ENCODE results near the gene MAP3K21.

Gene MAP3K21

DNA sequence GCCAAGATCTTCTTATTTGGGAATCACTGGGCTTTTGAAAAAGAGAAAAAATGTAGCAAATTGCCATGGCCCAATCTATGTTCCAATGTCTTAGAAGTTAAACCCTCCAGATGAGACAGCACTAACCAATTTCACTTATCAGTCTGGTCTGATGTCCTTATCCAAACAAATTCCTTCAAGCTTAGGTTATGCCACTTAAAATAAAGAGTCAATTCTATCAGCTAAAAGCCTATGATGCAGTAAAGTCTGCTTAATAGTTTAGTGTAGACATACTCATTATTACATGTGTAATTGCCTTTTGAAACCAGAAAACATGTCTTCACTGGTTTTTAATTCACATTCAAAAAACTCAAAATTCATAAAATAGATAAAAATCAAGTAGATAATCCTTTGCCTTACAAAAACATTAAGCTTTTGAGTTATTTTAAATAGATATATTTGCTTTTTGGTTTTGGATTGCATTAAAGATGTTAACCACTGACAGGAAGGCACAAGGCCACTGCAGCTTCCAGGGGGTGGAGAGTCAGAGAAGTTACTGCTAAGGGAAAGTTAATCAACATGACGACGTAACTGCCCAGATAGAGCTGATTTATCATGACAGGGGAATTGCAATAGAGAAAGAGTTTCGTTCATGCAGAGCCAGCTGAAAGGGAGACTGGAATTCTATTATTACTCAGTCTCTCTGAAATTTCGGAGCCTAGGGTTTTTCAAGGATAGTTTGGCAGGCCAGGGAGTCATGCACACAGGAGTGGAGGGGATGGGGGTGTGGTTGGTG is 106.1 kb downstream of the MAP3K21 start:
- H3K9me3 ChIP-seq (ENCODE audit: control insufficient read depth, insufficient read depth, low read length), result no peaks in the 10 kb centered on the region
- H3K36me3 ChIP-seq (ENCODE audit: control insufficient read depth, insufficient read depth, low read length), result no peaks in the 10 kb centered on the region
- no peaks in the 10 kb centered on the region for H3K4me1 ChIP-seq (ENCODE audit: control insufficient read depth, insufficient read depth, low read length)
- H3K4me3 ChIP-seq (ENCODE audit: low read depth, low read length), result no peak overlapping the region
- no peaks in the 10 kb centered on the region for H3K27me3 ChIP-seq (ENCODE audit: control insufficient read depth, insufficient read depth, low read length)
- H3K9ac ChIP-seq (ENCODE audit: low read depth, low read length), result no peak overlapping the region
